OCI-LY7 (cell line): ENCODE measurements around the gene SPTBN2.

Experiments
- EZH2phosphoT487 ChIP-seq: fragments of 200-600 bp; sonication (generic); IDR thresholded peaks from 2 replicates; pipeline ENCODE4 v1.6.1; 2018; ENCODE audit warnings: low read depth, borderline replicate concordance, mild to moderate bottlenecking, mixed run types, antibody characterized with exemption, low read length, moderate library complexity, mixed read lengths
- TF ChIP-seq, protein P1 (sequence below): fragments of 200-600 bp; sonication (generic); conservative IDR thresholded peaks from 2 replicates; pipeline ENCODE4 v1.5.1; 2014; ENCODE audit warnings: mild to moderate bottlenecking, antibody characterized with exemption, low read length, moderate library complexity, mixed read lengths

DNA sequence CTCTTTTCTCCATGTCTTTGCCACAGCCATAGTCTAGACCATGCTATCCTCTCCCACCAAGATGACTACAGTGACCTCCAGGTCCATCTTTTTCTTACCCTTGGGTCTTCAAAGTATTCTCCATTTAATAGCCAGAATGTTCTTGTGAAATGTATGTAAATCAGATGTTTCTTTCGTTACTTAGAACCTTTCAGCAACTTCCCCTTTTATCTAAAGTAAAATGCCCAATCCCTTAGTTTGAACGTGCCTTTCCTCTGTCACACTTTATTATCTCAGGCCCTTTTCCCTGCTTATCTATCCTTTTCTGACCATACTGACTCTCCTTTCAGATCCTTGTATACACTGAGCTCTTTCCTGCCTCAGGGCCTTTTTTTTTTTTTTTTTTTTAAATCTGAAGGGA, 69.3 kb downstream of the SPTBN2 start:
- TF ChIP-seq, protein P1, sequence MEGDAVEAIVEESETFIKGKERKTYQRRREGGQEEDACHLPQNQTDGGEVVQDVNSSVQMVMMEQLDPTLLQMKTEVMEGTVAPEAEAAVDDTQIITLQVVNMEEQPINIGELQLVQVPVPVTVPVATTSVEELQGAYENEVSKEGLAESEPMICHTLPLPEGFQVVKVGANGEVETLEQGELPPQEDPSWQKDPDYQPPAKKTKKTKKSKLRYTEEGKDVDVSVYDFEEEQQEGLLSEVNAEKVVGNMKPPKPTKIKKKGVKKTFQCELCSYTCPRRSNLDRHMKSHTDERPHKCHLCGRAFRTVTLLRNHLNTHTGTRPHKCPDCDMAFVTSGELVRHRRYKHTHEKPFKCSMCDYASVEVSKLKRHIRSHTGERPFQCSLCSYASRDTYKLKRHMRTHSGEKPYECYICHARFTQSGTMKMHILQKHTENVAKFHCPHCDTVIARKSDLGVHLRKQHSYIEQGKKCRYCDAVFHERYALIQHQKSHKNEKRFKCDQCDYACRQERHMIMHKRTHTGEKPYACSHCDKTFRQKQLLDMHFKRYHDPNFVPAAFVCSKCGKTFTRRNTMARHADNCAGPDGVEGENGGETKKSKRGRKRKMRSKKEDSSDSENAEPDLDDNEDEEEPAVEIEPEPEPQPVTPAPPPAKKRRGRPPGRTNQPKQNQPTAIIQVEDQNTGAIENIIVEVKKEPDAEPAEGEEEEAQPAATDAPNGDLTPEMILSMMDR: no peak
- TF ChIP-seq EZH2phosphoT487: no peak
